K562 (cell line): ENCODE data around the gene PRKAR2B. TPM values are rescaled to one million over a fixed set of nuclear protein-coding genes. Genes with fewer than 3 reads are reported as not detected.

Experiments used
- ADNP ChIP-seq: fragments of 200-800 bp; sonication (Bioruptor generic); IDR thresholded peaks from 2 replicates; pipeline ENCODE4 v1.6.1; 2016; ENCODE audit warnings: missing genetic modification characterization, missing compliant biosample characterization
- ARID1B ChIP-seq: fragments of 450-650 bp; IDR thresholded peaks from 2 replicates; pipeline ENCODE4 v1.6.1; 2016; ENCODE audit warnings: antibody characterized with exemption, mild to moderate bottlenecking, inconsistent platforms
- ATF7 ChIP-seq: fragments of 450-650 bp; IDR thresholded peaks from 2 replicates; pipeline ENCODE4 v1.7.1; 2014; ENCODE audit warnings: mild to moderate bottlenecking, moderate library complexity
- C11orf30 ChIP-seq: fragments of 450-650 bp; IDR thresholded peaks from 2 replicates; pipeline ENCODE4 v1.6.1; 2016; ENCODE audit warnings: low read depth, mild to moderate bottlenecking
- CREB3L1 ChIP-seq: fragments of 450-650 bp; IDR thresholded peaks from 2 replicates; pipeline ENCODE4 v1.6.1; 2014; ENCODE audit warnings: low read depth, mild to moderate bottlenecking, moderate library complexity, borderline replicate concordance
- CTCF ChIP-seq, 3 experiments: IDR thresholded peaks in 2 of 3; conservative IDR thresholded peaks in 1 of 3; 2 replicates each; pipeline ENCODE4 v1.5.1; 2011 to 2012; ENCODE audit warnings: low read length in 3 of 3, mild to moderate bottlenecking in 3 of 3, control low read depth in 2 of 3, improper control_type of control experiment in 1 of 3, inconsistent platforms in 1 of 3, low read depth in 1 of 3, mixed read lengths in 1 of 3, moderate library complexity in 1 of 3; ENCODE audit not compliant: insufficient read depth in 2 of 3
- DEAF1 ChIP-seq: fragments of 450-650 bp; formaldehyde crosslinking; IDR thresholded peaks from 2 replicates; pipeline ENCODE4 v1.4.0; 2020; ENCODE audit warnings: mild to moderate bottlenecking, moderate library complexity
- EHMT2 ChIP-seq: fragments of 450-650 bp; IDR thresholded peaks from 2 replicates; pipeline ENCODE4 v1.6.1; 2018; ENCODE audit warnings: antibody characterized with exemption
- FOSL1 ChIP-seq: fragments of 200-800 bp; sonication (Bioruptor generic); conservative IDR thresholded peaks from 2 replicates; pipeline ENCODE4 v1.6.1; 2016; ENCODE audit warnings: missing genetic modification characterization, missing compliant biosample characterization
- KAT8 ChIP-seq: fragments of 450-650 bp; IDR thresholded peaks from 2 replicates; pipeline ENCODE4 v1.6.1; 2016; ENCODE audit warnings: low read depth, mild to moderate bottlenecking
- NFE2L1 ChIP-seq: fragments of 450-650 bp; IDR thresholded peaks from 2 replicates; pipeline ENCODE4 v1.6.1; 2016; ENCODE audit warnings: missing genetic modification characterization, low read depth, mild to moderate bottlenecking, missing compliant biosample characterization, moderate library complexity, borderline replicate concordance
- PKNOX1 ChIP-seq: fragments of 450-650 bp; IDR thresholded peaks from 2 replicates; pipeline ENCODE4 v1.6.1; 2016
- PRPF4 ChIP-seq: fragments of 200-400 bp; formaldehyde crosslinking; IDR thresholded peaks from one replicate; pipeline ENCODE4 v1.6.1; 2017; ENCODE audit warnings: low read length, low read depth, mild to moderate bottlenecking; ENCODE audit not compliant: insufficient read depth, poor library complexity, severe bottlenecking
- PTBP1 ChIP-seq: fragments of 200-400 bp; formaldehyde crosslinking; IDR thresholded peaks from 2 replicates; pipeline ENCODE4 v1.6.1; 2017; ENCODE audit warnings: low read depth, low read length
- PTRF ChIP-seq: fragments of 450-650 bp; IDR thresholded peaks from 2 replicates; pipeline ENCODE4 v1.6.1; 2016; ENCODE audit warnings: mild to moderate bottlenecking, missing genetic modification characterization, missing compliant biosample characterization
- SREBF1 ChIP-seq: fragments of 150-350 bp; IDR thresholded peaks from 2 replicates; pipeline ENCODE4 v1.6.1; 2014; ENCODE audit warnings: antibody characterized with exemption, low read depth, low read length, borderline replicate concordance
- SRSF1 ChIP-seq: fragments of 200-400 bp; formaldehyde crosslinking; IDR thresholded peaks from 2 replicates; pipeline ENCODE4 v1.6.1; 2017; ENCODE audit warnings: mild to moderate bottlenecking, low read depth, low read length, moderate library complexity
- ZNF507 ChIP-seq: conservative IDR thresholded peaks from 2 replicates; pipeline ENCODE4 v1.6.1; 2017; ENCODE audit warnings: missing genetic modification characterization, missing compliant biosample characterization
- ZNF740 ChIP-seq, 3 experiments: fragments of 200-800 bp in 1 of 3; sonication (Bioruptor generic) in 1 of 3; sonication (generic) in 1 of 3; formaldehyde crosslinking in 1 of 3; IDR thresholded peaks; 2 replicates each; pipeline versions ENCODE4 v1.6.1 to v1.8.0; 2016 to 2022; ENCODE audit warnings: mild to moderate bottlenecking in 2 of 3, missing compliant biosample characterization in 2 of 3, missing genetic modification characterization in 2 of 3, missing genetic modification reagents in 1 of 3
- polyA plus RNA-seq, 8 experiments: library from polyadenylated mRNA; depleted of rRNA in 4 of 8; stranded (reverse) in 5 of 8; unstranded in 3 of 8; fragments of >200 nt; fragmentation: Nextera tagmentation in 2 of 8; fragmentation: Illumina TruSeq in 1 of 8; extraction: Ambion mirVana in 2 of 8; extraction: Trizol in 1 of 8; gene quantifications; 2 replicates each; pipeline versions ENCODE4 v1.2.1 to v1.2.3, GENCODE V29; 2011 to 2014; ENCODE audit warnings: inconsistent platforms in 1 of 8, missing spikeins in 1 of 8
- total RNA-seq, 7 experiments: library from RNA; depleted of rRNA in 6 of 7; stranded (reverse); fragments of >200 nt in 6 of 7; fragmentation: Illumina TruSeq in 2 of 7; extraction: Trizol in 2 of 7; gene quantifications; 2 replicates each; pipeline versions ENCODE4 v1.2.1 to v1.2.3, GENCODE V29; 2011 to 2021; ENCODE audit warnings: low replicate concordance in 1 of 7

The PRKAR2B gene
- total and polyA plus RNA-seq, 9 of the 15 experiments (the other 6 are each of a cell fraction or from before 2014, with no cell fraction given), result 59.0 to 173 (median 129) TPM

GRCh38 chr7:107150375-107151073, 106.0 kb downstream of the PRKAR2B start (continued):
- peak; percentile 82 for TF ChIP-seq DEAF1
- no peak for TF ChIP-seq KAT8
- no peak for TF ChIP-seq PKNOX1
- no peak for TF ChIP-seq PTBP1
- TF ChIP-seq ZNF740 (CRISPR knock-in tag; IDR thresholded peaks at IDR 0.05), result no peak
- no peak for TF ChIP-seq ZNF740 (tag; IDR thresholded peaks at IDR 0.05)
- no peak for TF ChIP-seq FOSL1 (tag)
- no peak for TF ChIP-seq EHMT2
- TF ChIP-seq PRPF4, result no peak
- peak; percentile 16; the same call in 1 of the 2 replicates for TF ChIP-seq C11orf30
- TF ChIP-seq ARID1B, result 0 out of 2 replicates have a peak, but pooled peaks have one; percentile 15
- TF ChIP-seq ZNF507 (tag), result no peak
- TF ChIP-seq CTCF (IDR thresholded peaks at IDR 0.05 in 2 of 3, conservative IDR thresholded peaks at IDR 0.05 in 1 of 3; ENCODE audit: insufficient read depth in 2 of 3, low read depth in 1 of 3, low read length in 3 of 3), result peak; percentile 64 to 95 (median 67); a peak in 4 of 6 replicates
- no peak for TF ChIP-seq NFE2L1 (tag)
- TF ChIP-seq ADNP (tag), result peak; percentile 66
- no peak for TF ChIP-seq SREBF1
- TF ChIP-seq PTRF (tag), result no peak
- TF ChIP-seq ATF7, result no peak
- no peak for TF ChIP-seq CREB3L1
- no peak for TF ChIP-seq SRSF1
